NCI-H1417 (cell line): ENCODE data around the gene B3GNT3.

Experiments
- DNase-seq, 3 experiments: peaks; one replicate each; lab custom pipeline; 2025; lab: John Stamatoyannopoulos, UW

B3GNT3 gene

GRCh38 chr19:17860993-17861360, 66.0 kb downstream of the B3GNT3 start:
- DNase-seq: no peak

- no peak for DNase-seq
Measured at GRCh38 chr19:17861542-17862402, 66.8 kb downstream of the B3GNT3 start.

- DNase-seq: no peak
Measured at GRCh38 chr19:17862711-17863519, 68.0 kb downstream of the B3GNT3 start.
